GM23338 (cell line): ENCODE data around the gene LOXL3.

Experiments
- CTCF ChIP-seq, 2 experiments: fragments of 200-600 bp in 1 of 2; sonication (generic) in 1 of 2; conservative IDR thresholded peaks; 2 replicates each; pipeline versions ENCODE4 v1.5.1 to v1.6.1; 2016 to 2017; ENCODE audit warnings: antibody characterized with exemption in 2 of 2, low read depth in 2 of 2, mild to moderate bottlenecking in 2 of 2, moderate library complexity in 1 of 2
- EZH2 ChIP-seq: fragments of 200-600 bp; sonication (generic); IDR thresholded peaks from one replicate; pipeline ENCODE4 v1.8.0; 2017; ENCODE audit warnings: antibody characterized with exemption, mild to moderate bottlenecking, low read depth; ENCODE audit not compliant: unreplicated experiment
- EZH2phosphoT487 ChIP-seq: fragments of 200-600 bp; sonication (generic); IDR thresholded peaks from one replicate; pipeline ENCODE4 v1.8.1; 2018; ENCODE audit warnings: antibody characterized with exemption; ENCODE audit not compliant: unreplicated experiment
- JUNB ChIP-seq: IDR thresholded peaks from one replicate; pipeline ENCODE4 v1.6.1; 2016; ENCODE audit warnings: antibody characterized with exemption; ENCODE audit not compliant: unreplicated experiment
- NANOG ChIP-seq: IDR thresholded peaks from 2 replicates; pipeline ENCODE4 v1.6.1; 2016; ENCODE audit warnings: antibody characterized with exemption, borderline replicate concordance
- POLR2AphosphoS5 ChIP-seq: IDR thresholded peaks from 2 replicates; pipeline ENCODE4 v1.6.1; 2016; ENCODE audit warnings: antibody characterized with exemption, low read depth
- ZNF331 ChIP-seq: fragments of 250-450 bp; sonication (Bioruptor Pico); IDR thresholded peaks from 2 replicates; pipeline ENCODE4 v1.5.0; 2020; ENCODE audit warnings: low read depth, mild to moderate bottlenecking, moderate library complexity

DNA sequence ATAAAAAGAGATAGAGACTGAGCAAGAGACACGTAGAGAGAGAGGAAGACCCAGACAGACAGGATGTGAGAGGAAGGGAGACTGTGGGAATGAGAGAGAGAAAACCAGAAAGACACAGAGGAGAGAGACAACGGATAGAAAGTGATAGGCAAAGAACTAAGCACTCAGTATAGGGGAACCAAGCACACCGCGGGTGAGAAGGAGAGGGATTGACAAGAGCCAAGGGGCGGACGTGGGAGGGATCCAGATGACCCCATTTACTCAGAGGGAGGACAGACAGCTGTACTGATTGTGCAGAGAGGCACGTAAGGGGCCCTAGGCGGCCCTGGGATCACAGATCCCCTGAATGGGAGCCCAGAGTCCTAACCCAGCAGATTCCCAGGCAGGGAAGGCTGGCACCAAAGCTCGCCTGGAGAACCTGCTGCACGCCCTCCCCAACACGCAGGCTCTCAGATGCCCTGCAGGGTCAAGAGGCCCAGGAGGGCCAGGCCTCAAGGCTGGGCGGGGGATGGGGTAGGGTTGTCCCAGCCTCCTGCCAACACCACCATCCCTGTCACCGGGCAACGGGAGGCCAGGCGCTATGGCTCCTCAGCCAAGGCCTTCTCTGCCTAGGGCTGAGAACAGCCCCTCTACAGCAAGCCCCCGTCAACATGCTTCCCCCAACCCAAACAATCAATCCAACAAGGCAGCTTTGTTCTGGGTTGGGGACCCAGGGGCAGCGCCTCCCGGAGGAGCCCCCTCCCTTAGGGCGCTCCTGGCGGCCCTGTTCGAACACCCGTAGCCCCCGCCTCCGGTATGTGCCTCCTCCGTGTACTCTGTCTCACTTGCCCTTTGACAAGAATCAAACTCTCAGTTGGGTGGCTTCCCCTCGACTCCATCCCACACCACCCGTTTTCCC lies 579 bp downstream of the LOXL3 start:
- TF ChIP-seq EZH2phosphoT487 (no peak), JUNB (no peak), CTCF (conservative IDR thresholded peaks at IDR 0.05; ENCODE audit: low read depth in 2 of 2) (no peak), EZH2 (no peak), POLR2AphosphoS5 (no peak), NANOG (no peak), ZNF331 (CRISPR knock-in tag) (no peak)
